ENCODE results near the gene GRIPAP1.
A peak's percentile ranks its signal among the peaks of the same experiment; 100 is the strongest.
"Not testable (repeated sequence)": the region's sequence is repeated elsewhere in the genome, so short reads cannot be mapped to it uniquely, and the experiment has no call there.

The GRIPAP1 gene

GRCh38 chrX:48992341-48992740 is 9.7 kb downstream of the GRIPAP1 start:
- DNase-seq: no peak

GRCh38 chrX:48989483-48989882 is 12.6 kb downstream of the GRIPAP1 start:
- no peak for DNase-seq

- DNase-seq: no peak
Observed at GRCh38 chrX:48983896-48984295, 18.2 kb downstream of the GRIPAP1 start.

- DNase-seq: no peak
Observed at GRCh38 chrX:48983081-48983480, 19.0 kb downstream of the GRIPAP1 start.

GRCh38 chrX:48981178-48981577 is 20.9 kb downstream of the GRIPAP1 start:
- no peak for DNase-seq

GRCh38 chrX:48980341-48980740 is 21.7 kb downstream of the GRIPAP1 start:
- not testable (repeated sequence) for DNase-seq

GRCh38 chrX:48978226-48978625 is 23.8 kb downstream of the GRIPAP1 start:
- DNase-seq: no peak

- DNase-seq: no peak
Observed at GRCh38 chrX:48976086-48976485, 26.0 kb downstream of the GRIPAP1 start.

- no peak for DNase-seq
Observed at GRCh38 chrX:48975541-48975940, 26.5 kb downstream of the GRIPAP1 start.

- no peak for DNase-seq
Observed at GRCh38 chrX:48975041-48975440, 27.0 kb downstream of the GRIPAP1 start.

GRCh38 chrX:48974574-48974973 is 27.5 kb downstream of the GRIPAP1 start:
- DNase-seq: no peak

- no peak for DNase-seq
Observed at GRCh38 chrX:48974033-48974432, 28.0 kb downstream of the GRIPAP1 start.

GRCh38 chrX:48972220-48973164 is 29.6 kb downstream of the GRIPAP1 start:
- DNase-seq: peak; percentile 49

- peak; percentile 35 for DNase-seq
Observed at GRCh38 chrX:48971249-48972219, 30.5 kb downstream of the GRIPAP1 start, which contains the start of gene KCND1. Gene KCND1, minus strand, starts transcription at chrX:48971844. Its CDS starts 1,573 bp downstream, at chrX:48970271.

- no peak for DNase-seq
Observed at GRCh38 chrX:48969471-48969870, 32.6 kb downstream of the GRIPAP1 start.

GRCh38 chrX:48968377-48968776 is 33.7 kb downstream of the GRIPAP1 start:
- no peak for DNase-seq

- no peak for DNase-seq
Observed at GRCh38 chrX:48966796-48967579, 35.1 kb downstream of the GRIPAP1 start.

GRCh38 chrX:48965959-48966358 is 36.1 kb downstream of the GRIPAP1 start:
- no peak for DNase-seq

GRCh38 chrX:48961585-48962091 is 40.4 kb downstream of the GRIPAP1 start:
- DNase-seq: no peak

GRCh38 chrX:48960291-48960690 is 41.8 kb downstream of the GRIPAP1 start:
- DNase-seq: no peak

- peak; percentile 19 for DNase-seq
Observed at GRCh38 chrX:48958635-48959094, 43.4 kb downstream of the GRIPAP1 start.

Measured in stimulated activated CD4-positive, alpha-beta T cell treated with anti-CD3 and anti-CD28 coated beads, Interleukin-15, amount 100 ng/mL, for 24 hours (primary cell).